GM19324 (cell line): ENCODE data around the gene SLC4A7.
"Not testable (repeated sequence)": the region's sequence is repeated elsewhere in the genome, so short reads cannot be mapped to it uniquely, and the experiment has no call there.

Experiments used
- ATAC-seq: cut with Tn5 transposase; IDR thresholded peaks from one replicate; pipeline ENCODE4 v1.9.1; 2021; ENCODE audit warnings: mild to moderate bottlenecking, moderate library complexity; ENCODE audit not compliant: unreplicated experiment, low FRiP score

Gene SLC4A7

DNA sequence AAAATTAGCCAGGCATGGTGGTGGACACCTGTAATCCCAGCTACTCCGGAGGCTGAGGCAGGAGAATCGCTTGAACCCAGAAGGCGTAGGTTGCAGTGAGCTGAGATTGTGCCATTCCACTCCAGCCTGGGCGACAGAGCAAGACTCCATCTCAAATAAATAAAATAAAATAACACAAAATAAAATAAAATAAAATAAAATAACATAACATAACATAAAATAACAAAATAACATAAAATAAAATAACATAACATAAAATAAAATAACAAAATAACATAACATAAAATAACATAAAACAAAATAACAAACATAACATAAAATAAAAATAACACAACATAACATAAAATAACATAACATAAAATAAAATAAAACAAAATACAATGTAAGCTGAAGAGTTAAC, 45.8 kb downstream of the SLC4A7 start:
- not testable (repeated sequence) for ATAC-seq

DNA sequence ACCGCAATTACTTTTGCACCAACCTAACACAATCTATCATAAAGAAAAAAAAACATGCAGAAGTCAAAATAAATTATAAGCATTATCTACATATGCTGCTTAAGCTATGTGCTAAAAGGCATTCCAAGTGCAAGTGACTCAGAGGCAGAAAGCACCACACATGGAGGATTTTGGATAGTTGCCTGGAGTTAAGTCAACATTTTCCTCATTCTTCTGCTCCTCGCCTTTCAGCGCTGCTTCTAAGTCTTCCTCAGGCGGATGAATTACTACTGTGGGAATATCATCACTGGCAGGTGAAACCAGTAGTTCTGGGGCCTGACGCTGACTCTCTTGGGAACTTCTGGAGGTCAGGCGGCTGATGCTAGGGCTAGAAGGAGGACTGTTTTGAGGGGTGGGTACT, 53.1 kb downstream of the SLC4A7 start:
- no peak for ATAC-seq

- ATAC-seq: no peak
Measured at GRCh38 chr3:27429909-27430308, 54.3 kb downstream of the SLC4A7 start.

GRCh38 chr3:27428446-27428845, 55.7 kb downstream of the SLC4A7 start:
- no peak for ATAC-seq

- no peak for ATAC-seq
Measured at GRCh38 chr3:27426926-27427325, 57.3 kb downstream of the SLC4A7 start.

DNA sequence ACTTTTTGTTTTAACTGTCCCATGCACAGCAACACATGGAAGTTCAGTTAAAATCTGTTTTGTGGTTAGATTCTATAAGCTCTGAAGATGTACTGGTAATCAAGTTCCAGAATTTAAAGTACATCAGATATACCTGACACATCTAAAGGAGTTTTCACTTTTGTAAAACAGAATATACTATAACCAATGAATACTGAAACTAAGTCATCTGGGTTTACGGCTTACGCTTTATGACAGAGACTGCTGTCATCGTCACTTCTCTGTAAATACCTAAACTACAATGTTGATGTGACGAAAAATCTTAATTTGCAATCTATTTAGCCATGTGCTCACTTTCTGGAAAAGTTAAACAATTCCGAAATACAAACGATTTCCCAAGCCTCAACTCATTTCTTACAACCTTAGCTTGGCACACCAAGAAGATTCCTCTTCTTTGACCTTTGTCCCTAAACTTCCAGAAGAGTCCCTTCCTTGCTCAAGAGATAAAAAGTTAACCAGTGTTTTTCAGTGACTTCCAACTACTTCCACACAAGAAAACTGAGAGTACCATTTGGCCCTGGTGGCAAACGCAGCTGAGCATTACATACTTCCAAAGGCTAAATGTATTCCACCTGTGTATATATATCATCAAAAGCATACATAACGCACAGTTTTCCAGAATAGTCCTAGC, 58.2 kb downstream of the SLC4A7 start:
- no peak for ATAC-seq

DNA sequence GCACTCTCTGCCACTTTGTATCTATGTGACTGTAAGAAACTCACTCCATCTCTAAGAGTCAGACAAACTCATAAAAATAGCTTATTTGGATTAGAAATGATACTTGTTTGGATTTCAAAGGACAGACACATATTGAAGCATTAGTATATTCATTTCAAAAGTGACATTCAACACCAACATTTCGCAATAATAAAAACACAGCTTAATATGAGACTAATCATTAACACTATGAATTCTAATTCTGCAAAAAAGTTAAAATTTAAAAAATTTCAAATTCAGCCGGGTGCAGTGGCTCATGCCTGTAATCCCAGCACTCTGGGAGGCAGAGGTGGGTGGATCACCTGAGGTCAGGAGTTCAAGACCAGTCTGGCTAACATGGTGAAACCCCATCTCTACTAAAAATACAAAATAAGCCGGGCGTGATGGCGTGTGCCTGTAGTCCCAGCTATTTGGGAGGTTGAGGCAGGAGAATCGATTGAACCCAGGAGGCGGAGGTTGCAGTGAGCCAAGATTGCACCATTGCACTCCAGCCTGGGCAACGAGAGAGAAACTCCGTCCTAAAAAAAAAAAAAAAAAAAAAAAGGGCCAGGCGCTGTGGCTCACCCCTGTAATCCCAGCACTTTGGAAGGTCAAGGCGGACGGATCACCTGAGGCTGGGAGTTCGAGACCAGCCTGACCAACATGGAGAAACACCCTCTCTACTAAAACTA, 59.2 kb downstream of the SLC4A7 start:
- ATAC-seq: not testable (repeated sequence)

DNA sequence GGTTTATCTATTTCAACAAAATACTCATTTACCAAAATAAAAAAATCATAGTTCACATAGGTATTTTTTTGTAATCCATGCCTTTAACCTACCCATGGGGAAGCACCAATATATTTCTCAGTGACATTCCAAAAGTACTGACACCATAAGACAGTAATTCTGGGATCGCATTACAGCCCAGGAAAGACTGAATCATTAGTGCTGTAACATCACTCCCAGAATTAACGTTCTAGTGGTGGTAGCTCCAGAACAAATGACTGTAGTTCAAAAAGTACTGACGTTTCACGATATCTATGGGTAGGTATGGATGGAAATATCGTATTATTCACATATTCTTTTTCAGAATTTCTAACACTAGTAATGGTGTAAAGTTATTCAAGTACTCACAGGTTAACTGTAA, 60.7 kb downstream of the SLC4A7 start:
- ATAC-seq: no peak

GRCh38 chr3:27422617-27423016, 61.6 kb downstream of the SLC4A7 start:
- no peak for ATAC-seq

GRCh38 chr3:27415202-27415601, 69.0 kb downstream of the SLC4A7 start:
- ATAC-seq: no peak

- ATAC-seq: no peak
Measured at GRCh38 chr3:27392950-27393679, 91.1 kb downstream of the SLC4A7 start.

DNA sequence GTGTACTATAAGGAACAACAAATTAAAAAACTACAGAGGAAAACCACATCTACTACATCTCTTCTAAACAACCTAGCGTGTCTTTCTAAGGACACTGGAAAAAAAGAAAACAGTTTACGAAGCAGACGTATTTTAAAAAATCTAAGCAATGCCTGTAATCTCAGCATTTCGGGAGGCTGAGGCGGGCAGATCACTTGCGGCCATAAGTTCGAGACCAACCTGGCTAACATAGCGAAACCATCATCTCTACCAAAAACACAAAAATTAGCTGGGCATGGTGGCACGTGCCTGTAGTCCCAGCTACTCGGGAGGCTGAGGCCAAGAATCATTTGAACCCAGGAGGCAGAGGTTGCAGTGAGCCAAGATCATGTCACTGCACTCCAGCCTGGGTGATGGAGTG, 91.8 kb downstream of the SLC4A7 start:
- ATAC-seq: not testable (repeated sequence)

DNA sequence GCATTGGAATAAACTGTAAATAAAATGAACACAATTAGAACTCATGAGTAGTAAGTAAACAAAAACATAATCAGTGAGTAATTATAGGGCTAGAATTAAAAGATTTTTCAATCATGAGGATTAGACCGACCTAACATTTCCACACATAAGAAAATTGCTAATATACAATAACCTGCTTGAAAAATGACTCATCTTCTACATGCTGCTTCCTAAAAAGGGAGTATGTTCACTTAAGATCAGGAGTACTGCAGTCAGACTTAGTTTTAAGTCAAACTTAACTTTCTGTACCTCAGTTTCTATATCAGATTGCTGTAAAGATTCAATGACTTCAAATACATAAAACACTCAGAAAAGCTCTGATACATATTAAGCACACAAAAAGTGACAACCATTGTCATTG, 92.4 kb downstream of the SLC4A7 start:
- no peak for ATAC-seq

GRCh38 chr3:27387625-27388024, 96.6 kb downstream of the SLC4A7 start:
- ATAC-seq: no peak

DNA sequence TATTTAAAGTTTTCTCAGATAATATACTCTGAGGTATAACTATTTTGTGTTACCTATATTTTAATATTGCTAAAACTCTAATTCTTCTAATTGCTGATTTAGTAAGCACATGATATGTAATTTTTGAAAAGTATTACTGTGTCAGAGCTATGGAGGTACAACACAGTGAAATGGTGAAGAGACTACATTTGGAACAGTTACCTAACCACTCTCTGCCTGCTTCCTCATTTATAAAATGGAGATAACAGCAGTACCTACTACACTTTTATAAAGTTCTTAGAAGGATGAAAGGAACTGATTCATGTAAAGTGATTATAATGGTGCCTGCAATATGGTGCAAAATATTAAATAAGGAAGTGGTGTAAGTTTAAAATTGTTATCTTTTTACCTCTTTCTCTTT, 98.7 kb downstream of the SLC4A7 start:
- no peak for ATAC-seq

GRCh38 chr3:27384191-27384590, 100.0 kb downstream of the SLC4A7 start:
- no peak for ATAC-seq

DNA sequence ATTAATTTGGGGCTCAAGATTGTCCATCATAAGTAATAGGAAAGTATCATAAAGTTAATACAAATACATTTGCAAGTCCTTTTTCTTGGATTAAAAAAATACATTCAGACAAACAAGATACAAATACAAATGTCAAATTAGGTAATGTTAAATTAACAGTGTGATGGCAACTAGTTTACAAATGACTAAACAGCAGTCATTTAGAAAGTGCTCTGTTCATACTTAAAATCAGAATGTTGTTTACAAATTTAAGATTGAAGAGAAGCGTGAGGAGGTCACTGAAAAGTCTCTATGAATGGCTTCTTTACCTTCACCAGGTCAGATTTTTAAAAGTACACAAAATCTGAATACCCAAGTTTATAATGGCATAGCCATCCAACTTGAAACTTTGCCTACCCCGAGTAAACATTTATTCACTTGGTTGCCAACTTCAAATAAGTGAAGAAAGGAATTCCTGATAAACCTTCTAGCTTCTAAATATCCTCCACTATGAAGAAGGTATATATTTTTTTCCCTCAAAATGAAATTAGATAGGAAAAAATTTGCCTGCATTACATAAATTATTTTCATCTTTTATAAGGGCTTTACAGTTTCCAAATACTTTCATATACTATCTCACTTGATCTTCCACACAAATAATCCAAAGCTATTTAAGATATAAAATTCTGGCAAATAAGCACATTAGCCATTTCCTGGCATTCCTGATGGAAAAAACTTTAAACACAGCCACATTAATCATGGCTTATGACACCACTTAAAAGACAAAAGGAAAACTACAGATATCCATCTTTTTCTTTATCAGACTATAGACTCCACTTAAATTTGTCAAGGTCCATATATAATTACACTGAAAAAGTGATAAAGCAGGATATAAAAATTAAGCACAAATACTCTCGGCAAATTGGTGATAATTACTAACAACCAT, 103.5 kb downstream of the SLC4A7 start:
- ATAC-seq: no peak

- no peak for ATAC-seq
Measured at GRCh38 chr3:27378331-27378730, 105.9 kb downstream of the SLC4A7 start.

- ATAC-seq: no peak
Measured at GRCh38 chr3:27376109-27376772, 107.9 kb downstream of the SLC4A7 start.
